Stomach (tissue), 9 donors: ENCODE measurements around the gene PRRX2. TPM values are rescaled to one million over a fixed set of nuclear protein-coding genes. Genes with fewer than 3 reads are reported as not detected.

Source experiments
- DNase-seq, 2 donors: peaks; one replicate each; pipeline versions ENCODE4 v3.0.0 to v3.0.0-alpha.2; 2013 to 2019
- H3K27ac ChIP-seq, 5 donors: fragments of 200-600 bp in 4 of 5; sonication (generic) in 4 of 5; one replicate each; pipeline ENCODE4 v1.5.1; 2013 to 2019; ENCODE audit warnings: mild to moderate bottlenecking in 1 of 5, moderate library complexity in 1 of 5
- H3K27me3 ChIP-seq, 3 donors: fragments of 200-600 bp; sonication (generic); one replicate each; pipeline ENCODE4 v1.5.1; 2017 to 2019; ENCODE audit warnings: mixed run types in 1 of 3
- H3K36me3 ChIP-seq, 4 donors: fragments of 200-600 bp; sonication (generic); 1 replicate in 3 of 4; 2 replicates in 1 of 4; pipeline ENCODE4 v1.5.1; 2016 to 2019
- H3K4me1 ChIP-seq, 4 donors: fragments of 200-600 bp; sonication (generic); one replicate each; pipeline ENCODE4 v1.5.1; 2016 to 2019
- H3K4me3 ChIP-seq, 4 donors: fragments of 200-600 bp; sonication (generic) in 3 of 4; one replicate each; pipeline ENCODE4 v1.5.1; 2016 to 2019; ENCODE audit warnings: mild to moderate bottlenecking in 1 of 4
- H3K9me3 ChIP-seq, 4 donors: fragments of 200-600 bp; sonication (generic); one replicate each; pipeline ENCODE4 v1.5.1; 2016 to 2019
- CTCF ChIP-seq, 7 experiments: fragments of 450-650 bp in 4 of 7; fragments of 200-600 bp in 3 of 7; sonication (generic) in 3 of 7; IDR thresholded peaks; one replicate each; pipeline ENCODE4 v1.5.1; 2016 to 2019; ENCODE audit warnings: antibody characterized with exemption in 7 of 7, control low read depth in 2 of 7, mild to moderate bottlenecking in 1 of 7
- EP300 ChIP-seq: sonication (generic); formaldehyde crosslinking; IDR thresholded peaks from one replicate; pipeline ENCODE4 v1.6.1; 2017; ENCODE audit warnings: antibody characterized with exemption
- POLR2A ChIP-seq, 4 donors: fragments of 450-650 bp; IDR thresholded peaks; one replicate each; pipeline ENCODE4 v1.6.1; 2016; ENCODE audit warnings: antibody characterized with exemption in 4 of 4, control low read depth in 2 of 4, mild to moderate bottlenecking in 1 of 4, moderate library complexity in 1 of 4
- POLR2AphosphoS5 ChIP-seq, 3 donors: sonication (generic); formaldehyde crosslinking; IDR thresholded peaks; one replicate each; pipeline ENCODE4 v1.6.1; 2016; ENCODE audit warnings: antibody characterized with exemption in 3 of 3
- WGBS, 5 donors: extraction: QIAGEN DNeasy Blood & Tissue Kit in 3 of 5; methylation state at CpG; one replicate each; pipeline versions ENCODE4 v1.1.5 to v1.1.7; 2013 to 2018; 5-methylcytosine and 5-hydroxymethylcytosine counted together
- intact Hi-C: fragments of 100-400 bp; cut with DNase I; formaldehyde crosslinking; loops from one replicate; pipeline ENCODE4 v1.15.1; 2023; ENCODE audit warnings: low total_unique reads
- polyA plus RNA-seq, 3 donors: library from polyadenylated mRNA; stranded (reverse); fragments of 200-250 nt; gene quantifications; one replicate each; pipeline ENCODE4 v1.2.3, GENCODE V29; 2013
- total RNA-seq, 5 donors: library from RNA; depleted of rRNA; stranded (reverse); fragments of >200 nt; gene quantifications; one replicate each; pipeline versions ENCODE4 v1.1.0 to v1.2.3, GENCODE V29; 2014 to 2016
- donor health status: healthy with polysubstance abuse.
- donor health status: Bipolar disorder and iron deficiency.
- donor health status: healthy.

PRRX2 gene
- total and polyA plus RNA-seq, 8 donors = 0.87 to 8.4 (median 3.0) TPM; not detected in 2

- Histone ChIP-seq H3K4me1 (peaks cover 0 to 10% (median 7%) of the 10 kb centered on the region in 4 donors), H3K27me3 (peaks cover 0 to 21% (median 4%) of the 10 kb centered on the region in 3 donors), H3K27ac (no peak overlapping the region), H3K9me3 (no peaks in the 10 kb centered on the region), H3K36me3 (no peaks in the 10 kb centered on the region), H3K4me3 (no peak overlapping the region)
- DNase-seq = no peak
- intact Hi-C loops = no loop called here
- WGBS, 5 donors = 79 to 85% (median 83%) methylated on average over 21 to 23 of the region's 23 CpGs
- no peak for TF ChIP-seq CTCF (IDR thresholded peaks at IDR 0.05)
- no peak for TF ChIP-seq POLR2AphosphoS5 (IDR thresholded peaks at IDR 0.05)
- TF ChIP-seq POLR2A (IDR thresholded peaks at IDR 0.05) = no peak
- no peak for TF ChIP-seq EP300
Measured at GRCh38 chr9:129732946-129733631, 67.6 kb downstream of the PRRX2 start.

- Histone ChIP-seq H3K27me3 (peaks cover 0 to 21% (median 4%) of the 10 kb centered on the region in 3 donors), H3K9me3 (no peaks in the 10 kb centered on the region), H3K27ac (no peak overlapping the region), H3K36me3 (no peaks in the 10 kb centered on the region), H3K4me3 (no peak overlapping the region), H3K4me1 (peaks cover 0 to 13% (median 9%) of the 10 kb centered on the region in 4 donors)
- intact Hi-C loops = no loop called here
- no peak for DNase-seq
- 83 to 100% (median 93%) methylated on average over 1 to 2 of the region's 2 CpGs for WGBS, 5 donors
- TF ChIP-seq EP300 (no peak), POLR2A (IDR thresholded peaks at IDR 0.05) (no peak), POLR2AphosphoS5 (IDR thresholded peaks at IDR 0.05) (no peak), CTCF (IDR thresholded peaks at IDR 0.05) (no peak)
Measured at GRCh38 chr9:129733632-129733953, 68.1 kb downstream of the PRRX2 start.

GRCh38 chr9:129735546-129735945 lies 70.1 kb downstream of the PRRX2 start:
- Histone ChIP-seq H3K4me1 (peaks cover 0 to 13% (median 9%) of the 10 kb centered on the region in 4 donors), H3K36me3 (no peaks in the 10 kb centered on the region), H3K4me3 (no peak overlapping the region), H3K9me3 (no peaks in the 10 kb centered on the region), H3K27me3 (peaks cover 0 to 21% (median 4%) of the 10 kb centered on the region in 3 donors), H3K27ac (no peak overlapping the region)
- TF ChIP-seq POLR2A (IDR thresholded peaks at IDR 0.05) = no peak
- no peak for TF ChIP-seq POLR2AphosphoS5 (IDR thresholded peaks at IDR 0.05)
- no peak for TF ChIP-seq CTCF (IDR thresholded peaks at IDR 0.05)
- no peak for TF ChIP-seq EP300
- no peak for DNase-seq
- intact Hi-C loops = loop anchor here (5.0 kb wide), 1 partner anchor 52 kb away; no protein-coding TSS in a partner anchor
- WGBS, 5 donors = 44 to 57% (median 54%) methylated on average over 6 of the region's 6 CpGs

GRCh38 chr9:129736334-129736733 lies 70.9 kb downstream of the PRRX2 start:
- no peak overlapping the region for H3K4me3 ChIP-seq
- H3K27ac ChIP-seq = no peak overlapping the region
- intact Hi-C loops = loop anchor here (5.0 kb wide), 1 partner anchor 51 kb away; no protein-coding TSS in a partner anchor
- peaks cover 0 to 13% (median 9%) of the 10 kb centered on the region in 4 donors for H3K4me1 ChIP-seq
- DNase-seq = no peak
- 42 to 66% (median 57%) methylated on average over 16 to 20 of the region's 20 CpGs for WGBS, 5 donors
- no peaks in the 10 kb centered on the region for H3K9me3 ChIP-seq
- TF ChIP-seq CTCF (IDR thresholded peaks at IDR 0.05) = no peak
- TF ChIP-seq POLR2A (IDR thresholded peaks at IDR 0.05) = no peak
- no peak for TF ChIP-seq EP300
- TF ChIP-seq POLR2AphosphoS5 (IDR thresholded peaks at IDR 0.05) = no peak
- H3K27me3 ChIP-seq = peaks cover 0 to 19% (median 4%) of the 10 kb centered on the region in 3 donors
- no peaks in the 10 kb centered on the region for H3K36me3 ChIP-seq
